Stimulated activated CD8-positive, alpha-beta memory T cell treated with anti-CD3 and anti-CD28 coated beads, Interleukin-15, amount 100 ng/mL, for 24 hours (primary cell): ENCODE measurements around the gene RPLP2.

Experiments used
- DNase-seq: peaks from one replicate; pipeline ENCODE4 v3.0.0-alpha.2; 2020; ENCODE audit warnings: low read depth

RPLP2 gene

GRCh38 chr11:836700-837099 is 26.9 kb downstream of the RPLP2 start:
- DNase-seq = no peak

GRCh38 chr11:837189-837989 is 27.6 kb downstream of the RPLP2 start:
- DNase-seq = no peak

GRCh38 chr11:837990-838307 is 28.2 kb downstream of the RPLP2 start:
- no peak for DNase-seq

GRCh38 chr11:838441-839279 is 28.9 kb downstream of the RPLP2 start:
- DNase-seq = no peak

DNA sequence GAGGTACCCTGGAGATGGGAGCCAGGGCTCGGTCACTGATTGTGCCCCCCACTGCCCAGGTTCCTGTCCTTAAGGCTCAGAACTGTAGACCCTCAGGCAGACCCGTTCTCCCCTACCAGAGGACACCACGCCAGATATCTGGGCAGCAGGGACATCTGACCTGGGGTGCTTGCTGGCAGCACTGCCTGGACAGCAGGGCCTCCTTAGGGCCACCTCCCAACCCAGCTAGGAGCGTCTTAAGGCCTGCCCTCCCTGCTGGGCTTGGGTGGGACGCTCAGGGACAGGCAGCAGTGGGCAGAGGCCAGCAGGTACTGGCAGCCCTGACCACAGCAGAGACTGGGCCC is 29.5 kb downstream of the RPLP2 start:
- DNase-seq = no peak

GRCh38 chr11:839875-840617 is 30.3 kb downstream of the RPLP2 start:
- no peak for DNase-seq

- no peak for DNase-seq
These were observed 32.2 kb downstream of the RPLP2 start for GRCh38 chr11:841981-842369.

DNA sequence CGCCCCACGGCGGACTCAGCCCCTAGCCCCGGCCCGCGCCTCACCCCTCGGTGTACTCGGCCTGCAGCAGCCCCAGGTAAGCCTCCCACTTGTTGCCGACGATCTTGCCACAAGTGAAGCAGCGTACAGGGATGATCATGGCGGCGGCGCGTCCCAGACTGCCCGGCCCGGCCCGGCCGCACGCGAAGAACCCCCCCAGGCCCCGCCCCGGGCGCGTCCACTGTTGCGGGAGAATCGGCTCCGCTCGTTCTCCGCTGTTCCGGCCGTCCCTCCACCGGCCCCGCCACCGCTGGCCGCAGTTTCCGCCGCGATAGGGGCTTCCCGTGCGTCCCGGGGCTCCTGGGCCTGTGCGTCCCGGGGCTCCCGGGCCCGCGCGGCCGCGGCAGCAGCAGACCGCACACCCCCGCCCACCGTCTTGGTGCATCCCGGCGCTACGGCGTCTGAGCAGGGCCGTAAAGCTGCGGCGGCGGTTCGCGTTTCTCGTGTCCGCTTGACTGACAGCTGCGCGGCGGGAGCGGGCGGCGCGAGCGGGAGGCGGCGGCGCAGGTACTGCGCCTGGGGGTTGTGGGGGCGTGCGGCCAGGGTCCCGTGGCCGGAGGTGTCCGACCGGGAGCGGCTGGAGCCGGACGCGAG is 32.7 kb downstream of the RPLP2 start, which contains the start of the genes POLR2L and TSPAN4:
Gene POLR2L, minus strand, starts transcription at position 160 of the 633 bp plus-strand sequence. Its CDS starts 21 bp downstream, at position 139.
Gene TSPAN4, plus strand, starts transcription at position 483 of the 633 bp plus-strand sequence. CDS start 7,453 bp downstream, outside the sequence.
- DNase-seq = peak; percentile 79

DNA sequence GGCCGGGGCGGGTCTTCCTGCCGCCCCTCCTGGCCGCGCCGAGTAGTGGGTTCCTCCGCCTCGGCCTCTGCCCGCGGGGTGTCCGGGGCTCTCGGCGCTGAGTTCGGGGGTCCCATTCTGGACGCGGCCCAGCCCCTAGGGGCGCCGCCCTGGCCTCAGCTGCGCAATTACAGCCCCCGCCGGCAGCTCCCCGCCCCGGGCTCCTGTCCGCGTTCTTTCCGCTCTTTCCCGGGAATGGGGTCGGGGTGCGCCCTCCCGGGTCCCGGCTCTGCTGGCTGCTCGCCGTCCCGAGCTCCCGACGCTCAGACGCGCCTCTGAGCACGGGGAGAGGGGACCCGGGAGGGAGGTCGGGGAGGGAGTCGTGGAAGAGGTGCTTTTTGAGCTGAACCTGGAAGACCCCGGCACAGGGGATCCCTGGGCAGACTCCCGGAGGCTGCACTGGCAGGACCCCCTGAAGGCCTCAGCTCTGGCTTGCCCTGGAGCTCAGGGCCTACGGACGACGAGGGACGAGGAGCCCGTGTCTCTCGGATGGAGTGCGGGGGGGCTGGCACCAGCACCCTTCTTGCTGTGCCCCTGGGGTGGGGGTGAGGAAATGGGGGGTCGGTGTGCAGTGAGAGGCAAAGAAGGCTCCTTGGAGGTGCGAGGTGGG is 33.4 kb downstream of the RPLP2 start:
- DNase-seq = no peak

DNA sequence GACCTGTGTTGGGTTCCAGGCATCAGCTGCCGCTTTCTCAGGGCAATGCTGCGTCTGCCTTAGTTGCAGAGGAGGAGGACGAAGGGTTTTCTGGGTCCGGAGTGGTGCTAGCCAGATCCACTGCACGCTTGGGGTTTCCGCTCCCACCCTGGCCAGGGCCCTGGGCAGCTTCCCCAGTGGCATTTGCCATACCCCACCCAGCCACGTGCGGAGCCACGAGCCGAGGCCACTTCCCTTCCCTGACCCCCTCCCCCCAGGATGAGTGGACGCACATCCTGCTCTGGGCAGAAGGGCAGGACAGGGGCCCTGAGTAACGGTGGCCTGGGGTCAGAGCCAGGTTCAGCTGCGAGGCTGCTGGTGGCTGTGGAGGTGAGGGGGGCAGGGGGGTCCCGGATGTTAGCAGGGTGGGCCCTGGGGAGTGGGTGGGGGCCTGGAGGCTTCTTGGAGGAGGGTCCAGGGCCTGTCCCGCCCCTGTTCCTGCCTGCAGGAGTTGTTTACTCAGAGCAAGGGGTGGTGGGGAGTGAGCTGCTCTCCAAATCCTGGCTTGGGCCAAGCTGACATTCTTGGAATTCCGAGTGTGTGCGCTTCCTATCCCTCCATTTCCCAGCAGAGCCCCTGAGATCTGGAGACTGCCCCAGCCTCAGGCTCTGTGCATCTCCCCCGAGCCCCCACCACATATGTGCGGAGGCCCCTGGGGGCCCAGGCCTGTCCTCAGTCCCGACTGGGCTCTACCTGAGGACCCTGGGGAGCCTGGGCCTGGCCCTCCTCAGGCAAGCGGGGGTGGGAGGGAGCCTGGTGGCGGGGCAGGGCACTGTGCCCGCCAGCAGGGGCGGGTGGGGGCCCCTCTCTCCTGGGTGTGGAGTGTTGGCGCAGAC is 34.3 kb downstream of the RPLP2 start:
- DNase-seq = no peak

- DNase-seq = no peak
These were observed 35.2 kb downstream of the RPLP2 start for GRCh38 chr11:844693-845644.

- no peak for DNase-seq
These were observed 36.2 kb downstream of the RPLP2 start for GRCh38 chr11:845872-846495.

- no peak for DNase-seq
These were observed 36.8 kb downstream of the RPLP2 start for GRCh38 chr11:846496-847098.

- DNase-seq = no peak
These were observed 38.1 kb downstream of the RPLP2 start for GRCh38 chr11:847876-848275.

DNA sequence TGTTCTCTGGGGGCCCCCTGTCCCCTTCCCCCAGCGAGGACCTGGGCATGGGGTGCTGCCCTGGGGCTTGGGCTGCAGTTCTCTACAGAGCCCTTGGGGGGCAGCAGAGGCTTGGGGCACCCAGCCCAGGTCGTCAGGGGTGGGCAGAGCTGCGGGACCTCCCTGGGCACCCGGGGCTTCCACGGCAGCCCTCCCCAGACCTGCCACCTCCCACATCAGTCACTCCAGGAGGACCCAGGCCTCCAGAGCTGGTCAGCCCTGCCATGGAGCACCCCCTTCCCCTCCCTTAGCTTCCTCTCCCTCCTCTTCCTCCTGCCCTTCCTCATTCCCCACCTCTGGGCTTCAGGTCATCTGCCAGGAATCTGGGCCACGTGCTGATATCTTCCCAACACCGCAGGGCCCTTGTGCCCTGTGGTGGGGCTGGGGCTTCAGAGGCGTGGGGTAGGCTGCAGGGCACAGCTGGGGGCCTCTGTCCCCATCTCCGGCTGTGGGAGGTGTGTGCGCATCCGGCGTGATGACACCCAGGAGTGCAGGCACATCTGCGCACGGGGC is 38.7 kb downstream of the RPLP2 start:
- DNase-seq = peak; percentile 35

DNA sequence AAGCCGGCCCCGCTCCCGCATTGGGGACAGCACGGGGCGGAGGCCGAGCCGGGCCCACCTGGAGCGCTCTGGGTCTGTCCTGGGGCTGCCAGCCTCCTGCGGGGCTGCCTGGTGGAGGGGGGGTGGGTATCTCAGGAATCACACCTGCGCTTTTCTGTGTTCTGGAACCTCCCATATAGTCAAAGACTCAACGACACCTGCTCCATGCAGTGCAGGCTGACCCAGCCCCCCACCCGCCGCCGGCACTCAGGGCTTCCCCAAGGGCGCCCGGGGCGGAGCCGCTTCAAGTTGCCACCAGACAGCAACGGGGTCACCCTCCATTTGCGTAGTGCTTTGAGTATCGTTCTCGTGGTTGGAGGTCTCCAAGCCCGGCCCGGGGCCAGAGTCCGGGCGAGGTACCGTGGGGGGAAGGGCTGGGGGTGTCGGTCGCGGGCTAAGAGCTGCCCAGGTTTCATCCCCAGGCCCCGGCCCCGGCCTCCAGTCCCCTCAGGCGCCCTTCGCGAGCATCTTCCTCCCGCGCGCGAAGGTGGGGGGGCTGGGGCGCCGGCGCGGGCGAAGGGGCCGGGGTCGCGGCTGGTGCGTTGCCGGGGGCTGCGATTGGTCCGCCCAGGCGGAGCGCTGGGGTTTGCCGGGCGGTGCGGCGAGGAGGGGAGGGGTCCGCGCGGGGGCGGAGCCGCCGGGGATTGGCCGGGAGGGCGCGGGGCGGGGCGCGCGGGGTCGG is 39.5 kb downstream of the RPLP2 start:
- DNase-seq = no peak

GRCh38 chr11:849951-850774 is 40.4 kb downstream of the RPLP2 start:
- DNase-seq = no peak
